HFF-Myc (cell line): ENCODE data around the gene CNOT6.

Experiments
- DNase-seq: peaks from one replicate; pipeline ENCODE4 v3.0.0-alpha.2; 2011; ENCODE audit warnings: low read depth; ENCODE audit errors: extremely low read depth
- H3K4me3 ChIP-seq: replicated peaks from 2 replicates; pipeline ENCODE4 v1.5.1; 2011; ENCODE audit warnings: low read depth, mild to moderate bottlenecking, control low read depth, low read length
- TF ChIP-seq, protein P1 (sequence below): IDR thresholded peaks from 2 replicates; pipeline ENCODE4 v1.5.1; 2012; ENCODE audit warnings: mild to moderate bottlenecking, low read depth, low read length, control low read depth; ENCODE audit errors: missing control alignments

The CNOT6 gene

DNA sequence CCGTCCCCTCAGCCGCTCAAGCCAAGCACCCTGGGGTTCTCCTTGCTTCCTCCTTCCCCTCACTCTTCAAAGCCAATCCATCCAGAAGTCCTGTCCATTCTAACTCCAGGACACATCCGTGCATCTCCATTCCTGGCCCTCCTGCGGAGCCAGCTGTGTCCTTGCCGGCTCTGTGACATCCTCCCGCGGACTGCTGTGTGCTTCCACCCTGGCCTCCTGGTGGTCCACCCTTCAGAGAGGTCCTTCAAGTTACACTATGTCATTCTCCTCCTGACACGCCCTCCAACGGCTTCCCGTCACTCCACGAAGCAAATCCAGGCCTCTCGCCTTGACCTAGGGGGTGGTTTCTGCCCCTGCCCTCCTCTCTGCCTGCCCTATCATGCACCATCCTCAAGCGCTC, 110.1 kb downstream of the CNOT6 start:
- H3K4me3 ChIP-seq, result no peak overlapping the region
- no peak for DNase-seq
- TF ChIP-seq, protein P1, sequence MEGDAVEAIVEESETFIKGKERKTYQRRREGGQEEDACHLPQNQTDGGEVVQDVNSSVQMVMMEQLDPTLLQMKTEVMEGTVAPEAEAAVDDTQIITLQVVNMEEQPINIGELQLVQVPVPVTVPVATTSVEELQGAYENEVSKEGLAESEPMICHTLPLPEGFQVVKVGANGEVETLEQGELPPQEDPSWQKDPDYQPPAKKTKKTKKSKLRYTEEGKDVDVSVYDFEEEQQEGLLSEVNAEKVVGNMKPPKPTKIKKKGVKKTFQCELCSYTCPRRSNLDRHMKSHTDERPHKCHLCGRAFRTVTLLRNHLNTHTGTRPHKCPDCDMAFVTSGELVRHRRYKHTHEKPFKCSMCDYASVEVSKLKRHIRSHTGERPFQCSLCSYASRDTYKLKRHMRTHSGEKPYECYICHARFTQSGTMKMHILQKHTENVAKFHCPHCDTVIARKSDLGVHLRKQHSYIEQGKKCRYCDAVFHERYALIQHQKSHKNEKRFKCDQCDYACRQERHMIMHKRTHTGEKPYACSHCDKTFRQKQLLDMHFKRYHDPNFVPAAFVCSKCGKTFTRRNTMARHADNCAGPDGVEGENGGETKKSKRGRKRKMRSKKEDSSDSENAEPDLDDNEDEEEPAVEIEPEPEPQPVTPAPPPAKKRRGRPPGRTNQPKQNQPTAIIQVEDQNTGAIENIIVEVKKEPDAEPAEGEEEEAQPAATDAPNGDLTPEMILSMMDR, result no peak

DNA sequence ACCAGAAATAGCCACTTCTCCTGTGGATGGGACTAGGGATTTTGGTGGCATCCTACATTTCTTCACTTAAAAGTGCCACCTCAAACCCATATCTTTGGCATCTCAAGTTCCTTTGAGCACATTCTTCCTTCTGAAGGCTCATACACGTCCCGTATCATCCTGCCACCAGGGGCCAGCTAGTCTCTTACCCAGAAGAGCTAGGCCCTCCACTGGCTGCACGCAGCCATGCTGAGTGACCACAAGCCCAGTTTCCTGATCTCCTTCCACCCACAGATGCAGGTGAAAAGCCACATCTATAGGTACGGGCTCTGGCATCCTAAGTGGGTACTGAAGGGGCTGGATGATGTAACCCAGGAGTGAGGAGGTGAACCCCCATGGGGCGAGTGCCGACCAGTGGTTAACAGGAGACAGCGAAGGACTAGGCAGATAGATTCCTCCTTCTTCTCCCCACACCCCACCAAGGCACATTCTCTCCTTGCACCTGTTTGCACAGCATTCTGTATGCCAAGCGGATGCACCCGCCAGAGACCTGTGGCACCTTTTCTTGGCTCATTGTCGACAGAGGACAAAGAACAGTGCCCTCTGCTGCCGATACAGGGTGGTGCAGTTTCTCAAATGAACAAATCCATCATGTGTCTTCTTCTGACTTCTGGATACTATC, 111.5 kb downstream of the CNOT6 start:
- no peak overlapping the region for H3K4me3 ChIP-seq
- TF ChIP-seq, protein P1, result peak; percentile 81
- peak; percentile 11 for DNase-seq

GRCh38 chr5:180606215-180606785, 112.1 kb downstream of the CNOT6 start:
- TF ChIP-seq, protein P1, result no peak

DNA sequence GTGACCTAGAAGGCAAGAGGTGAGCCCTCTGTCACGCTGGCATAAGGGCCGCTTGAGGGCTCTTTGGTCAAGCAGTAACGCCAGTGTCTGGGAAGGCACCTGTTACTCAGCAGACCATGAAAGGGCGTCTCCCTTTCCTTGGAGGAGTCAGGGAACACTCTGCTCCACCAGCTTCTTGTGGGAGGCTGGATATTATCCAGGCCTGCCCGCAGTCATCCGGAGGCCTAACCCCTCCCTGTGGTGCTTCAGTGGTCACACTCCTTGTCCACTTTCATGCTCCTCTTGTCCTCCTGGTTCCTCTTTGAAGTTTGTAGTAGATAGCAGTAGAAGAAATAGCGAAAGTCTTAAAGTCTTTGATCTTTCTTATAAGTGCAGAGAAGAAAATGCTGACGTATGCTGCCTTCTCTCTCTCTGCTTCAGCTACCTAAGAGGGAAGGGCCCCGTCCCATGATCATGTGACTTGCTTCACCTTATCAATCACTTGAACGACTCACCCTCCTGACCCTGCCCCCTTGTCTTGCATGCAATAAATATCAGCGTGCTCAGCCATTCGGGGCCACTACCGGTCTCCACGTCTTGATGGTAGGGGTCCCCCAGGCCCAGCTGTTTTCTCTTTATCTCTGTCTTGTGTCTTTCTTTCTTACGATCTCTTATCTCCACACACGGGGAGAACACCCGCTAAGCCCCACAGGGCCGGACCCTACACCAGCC, 113.8 kb downstream of the CNOT6 start:
- TF ChIP-seq, protein P1, result no peak
- H3K4me3 ChIP-seq, result no peak overlapping the region
- no peak for DNase-seq

More at GRCh38 chr5:180606215-180606785, 112.1 kb downstream of the CNOT6 start:
- no peak for DNase-seq
- H3K4me3 ChIP-seq, result no peak overlapping the region

- no peak overlapping the region for H3K4me3 ChIP-seq
- no peak for DNase-seq
- TF ChIP-seq, protein P1, result no peak
Measured at GRCh38 chr5:180608572-180609310, 114.6 kb downstream of the CNOT6 start.

GRCh38 chr5:180609386-180609785, 115.2 kb downstream of the CNOT6 start:
- no peak for DNase-seq
- H3K4me3 ChIP-seq, result no peak overlapping the region
- TF ChIP-seq, protein P1, result no peak
